ENCODE measurements around the gene INTS13. TPM values are rescaled to one million over a fixed set of nuclear protein-coding genes. Genes with fewer than 3 reads are reported as not detected.

The INTS13 gene
- total RNA-seq, 1 experiment from 2014 or later = 50.5 TPM

- TF ChIP-seq ZBTB33 (IDR thresholded peaks at IDR 0.05; ENCODE audit: extremely low read depth, insufficient replicate concordance, low read length) (no peak), SRF (IDR thresholded peaks at IDR 0.05; ENCODE audit: low read depth) (no peak), ZNF274 (IDR thresholded peaks at IDR 0.05; ENCODE audit: low read depth, low read length) (no peak), CBX3 (IDR thresholded peaks at IDR 0.05; ENCODE audit: low read depth) (no peak)
These were observed 59.1 kb downstream of the INTS13 start (continued) for GRCh38 chr12:26878661-26879119.

- Histone ChIP-seq H3K27ac (ENCODE audit: low read depth, low read length) (no peak overlapping the region), H3K9me2 (ENCODE audit: insufficient read depth) (no peaks in the 10 kb centered on the region), H3K79me2 (ENCODE audit: insufficient read depth, low read length) (no peaks in the 10 kb centered on the region), H3K4me3 (replicated peaks in 1 of 2; ENCODE audit: low read depth in 1 of 2, low read length in 2 of 2) (no peak overlapping the region), H3K36me3 (ENCODE audit: control insufficient read depth in 1 of 2, insufficient read depth in 2 of 2, low read length in 2 of 2) (no peaks in the 10 kb centered on the region), H4K20me1 (ENCODE audit: insufficient read depth) (no peaks in the 10 kb centered on the region), H3K9me3 (ENCODE audit: control insufficient read depth in 1 of 2, insufficient read depth in 1 of 2, low read depth in 1 of 2, low read length in 2 of 2) (no peaks in the 10 kb centered on the region), H3K9ac (ENCODE audit: low read length) (no peak overlapping the region), H2AFZ (ENCODE audit: low read depth, low read length, poor library complexity, severe bottlenecking) (no peak overlapping the region), H3K4me1 (ENCODE audit: control insufficient read depth in 1 of 2, insufficient read depth in 2 of 2, low read length in 2 of 2) (peaks cover 17 to 24% of the 10 kb centered on the region in 2 experiments; a peak in 3 of 4 replicates), H3K27me3 (ENCODE audit: insufficient read depth, low read length) (no peaks in the 10 kb centered on the region), H3K4me2 (ENCODE audit: low read length) (no peak overlapping the region)
- intact Hi-C loops (cut with micrococcal nuclease) = no loop called here
- ATAC-seq (no peak), DNase-seq (ENCODE audit: low read depth, low spot score) (no peak)
- ChIA-PET POLR2A (no interaction called here), CTCF (interaction anchor here (2.1 kb wide), 1 partner anchor 10 kb away, joined by 7 read pairs; no protein-coding TSS in a partner anchor), RAD21 (ENCODE audit: low non-redundant PET in 1 of 2, low total read pairs in 2 of 2, uncharacterized antibody in 2 of 2, unreplicated experiment in 2 of 2) (no interaction called here)
- BruUV-seq (replicated peaks) = no TSS peak
- no peak for TF ChIP-seq ZFX (IDR thresholded peaks at IDR 0.05)
- no peak for TF ChIP-seq CTCF (IDR thresholded peaks at IDR 0.05 in 2 of 3, conservative IDR thresholded peaks at IDR 0.05 in 1 of 3; ENCODE audit: borderline replicate concordance in 1 of 3, insufficient read depth in 1 of 3, low read depth in 2 of 3, low read length in 2 of 3)
- no peak for TF ChIP-seq SIN3A (IDR thresholded peaks at IDR 0.05; ENCODE audit: low read depth)
- TF ChIP-seq MAX (IDR thresholded peaks at IDR 0.05) = no peak
- TF ChIP-seq CEBPB (IDR thresholded peaks at IDR 0.05; ENCODE audit: low read depth) = no peak
- no peak for TF ChIP-seq FOSL1 (IDR thresholded peaks at IDR 0.05; ENCODE audit: low read depth)
- TF ChIP-seq CBX3 (IDR thresholded peaks at IDR 0.05; ENCODE audit: low read depth) = no peak
- TF ChIP-seq REST (IDR thresholded peaks at IDR 0.05; ENCODE audit: low read depth) = no peak
- no peak for TF ChIP-seq RAD21 (IDR thresholded peaks at IDR 0.05; ENCODE audit: low read depth)
- TF ChIP-seq EZH2 (IDR thresholded peaks at IDR 0.05) = no peak
- no peak for TF ChIP-seq ZBTB33 (IDR thresholded peaks at IDR 0.05; ENCODE audit: extremely low read depth, insufficient replicate concordance, low read length)
These were observed 63.1 kb downstream of the INTS13 start for GRCh38 chr12:26874501-26875296.
